ENCODE results near the gene FAM177A1.

The FAM177A1 gene

DNA sequence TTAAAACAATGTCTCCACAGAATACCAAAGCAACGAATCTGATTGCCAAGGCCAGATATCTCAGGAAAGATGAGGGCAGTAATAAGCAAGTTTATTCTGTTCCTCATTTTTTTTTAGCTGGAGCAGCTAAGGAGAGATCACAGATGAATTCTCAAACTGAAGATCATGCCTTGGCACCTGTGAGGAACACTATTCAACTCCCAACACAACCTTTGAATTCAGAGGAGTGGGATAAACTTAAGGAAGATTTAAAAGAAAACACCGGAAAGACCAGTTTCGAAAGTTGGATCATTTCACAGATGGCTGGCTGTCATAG is 77.3 kb downstream of the FAM177A1 start:
- Histone ChIP-seq H3K4me1 (peaks cover 10% of the 10 kb centered on the region), H3K27ac (peak overlapping the region; percentile 97), H3K9me3 (ENCODE audit: control insufficient read depth, low read length) (no peaks in the 10 kb centered on the region), H3K27me3 (ENCODE audit: control insufficient read depth, insufficient read depth, low read length) (no peaks in the 10 kb centered on the region), H3K4me3 (ENCODE audit: low read depth, low read length) (peak overlapping the region; percentile 100), H3K36me3 (ENCODE audit: control insufficient read depth, insufficient read depth, low read length) (no peaks in the 10 kb centered on the region), H2AFZ (peak overlapping the region; percentile 90), H3K4me2 (ENCODE audit: low read length) (peak overlapping the region; percentile 82), H3K9ac (no peak overlapping the region), H3K79me2 (peaks cover 3% of the 10 kb centered on the region)
- TF ChIP-seq CTCF (IDR thresholded peaks at IDR 0.05): no peak

DNA sequence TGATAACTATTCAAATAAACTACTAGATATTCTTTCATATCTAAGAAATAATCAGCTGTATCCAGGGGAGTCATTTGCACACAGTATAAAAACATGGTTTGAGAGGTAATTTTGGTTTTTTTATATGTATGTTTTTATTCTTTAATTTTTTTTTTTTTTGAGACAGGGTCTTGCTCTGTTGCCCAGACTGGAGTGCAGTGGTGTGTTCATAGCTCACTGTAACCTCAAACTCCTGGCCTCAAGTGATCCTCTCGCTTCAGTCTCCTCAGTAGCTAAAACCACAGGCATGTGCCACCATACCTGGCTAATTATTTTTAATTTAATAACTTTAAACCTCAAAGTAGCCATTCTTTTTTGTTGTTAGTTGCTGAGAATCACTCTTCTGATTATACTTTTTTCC is 78.1 kb downstream of the FAM177A1 start:
- H3K9ac ChIP-seq: no peak overlapping the region
- no peak overlapping the region for H3K4me3 ChIP-seq (ENCODE audit: low read depth, low read length)
- no peaks in the 10 kb centered on the region for H3K9me3 ChIP-seq (ENCODE audit: control insufficient read depth, low read length)
- H3K4me1 ChIP-seq: peaks cover 10% of the 10 kb centered on the region
- no peaks in the 10 kb centered on the region for H3K27me3 ChIP-seq (ENCODE audit: control insufficient read depth, insufficient read depth, low read length)
- peaks cover 3% of the 10 kb centered on the region for H3K79me2 ChIP-seq
- no peak overlapping the region for H2AFZ ChIP-seq
- peak overlapping the region; percentile 97 for H3K27ac ChIP-seq
- TF ChIP-seq CTCF (IDR thresholded peaks at IDR 0.05): no peak
- H3K4me2 ChIP-seq (ENCODE audit: low read length): no peak overlapping the region
- H3K36me3 ChIP-seq (ENCODE audit: control insufficient read depth, insufficient read depth, low read length): no peaks in the 10 kb centered on the region

All from parathyroid adenoma (tissue), 2 donors.